OCI-LY1 (cell line): ENCODE measurements around the gene UNC119B.

Source experiments
- EZH2 ChIP-seq: fragments of 200-600 bp; sonication (generic), shearing (Covaris generic); IDR thresholded peaks from 2 replicates; pipeline ENCODE4 v1.8.0; 2017; ENCODE audit warnings: borderline replicate concordance, mixed run types, mild to moderate bottlenecking, antibody characterized with exemption, low read length, moderate library complexity, mixed read lengths
- TF ChIP-seq, protein P1 (sequence below): fragments of 200-600 bp; sonication (generic), shearing (Covaris generic); IDR thresholded peaks from 2 replicates; pipeline ENCODE4 v1.5.1; 2017; ENCODE audit warnings: mild to moderate bottlenecking, antibody characterized with exemption, low read length, moderate library complexity, mixed read lengths

DNA sequence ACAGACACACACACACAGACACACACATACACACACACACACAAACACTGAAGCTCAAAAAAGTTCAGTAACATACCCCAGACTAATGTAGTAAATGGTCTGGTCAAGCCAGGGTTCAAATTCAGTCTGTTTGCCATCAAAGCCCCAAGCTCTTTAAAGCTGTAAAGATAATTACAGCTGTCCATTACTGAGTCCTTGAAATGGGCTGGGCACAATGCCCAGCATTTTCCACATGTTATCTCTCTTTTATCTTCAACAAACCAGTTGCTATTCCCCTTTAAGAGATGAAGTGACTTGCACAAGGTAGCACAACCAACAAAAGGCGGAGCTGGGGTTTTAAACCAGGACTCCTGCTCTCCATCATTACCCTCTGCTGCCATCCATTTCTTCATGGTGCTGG is 7.6 kb upstream of the UNC119B start:
- TF ChIP-seq, protein P1, sequence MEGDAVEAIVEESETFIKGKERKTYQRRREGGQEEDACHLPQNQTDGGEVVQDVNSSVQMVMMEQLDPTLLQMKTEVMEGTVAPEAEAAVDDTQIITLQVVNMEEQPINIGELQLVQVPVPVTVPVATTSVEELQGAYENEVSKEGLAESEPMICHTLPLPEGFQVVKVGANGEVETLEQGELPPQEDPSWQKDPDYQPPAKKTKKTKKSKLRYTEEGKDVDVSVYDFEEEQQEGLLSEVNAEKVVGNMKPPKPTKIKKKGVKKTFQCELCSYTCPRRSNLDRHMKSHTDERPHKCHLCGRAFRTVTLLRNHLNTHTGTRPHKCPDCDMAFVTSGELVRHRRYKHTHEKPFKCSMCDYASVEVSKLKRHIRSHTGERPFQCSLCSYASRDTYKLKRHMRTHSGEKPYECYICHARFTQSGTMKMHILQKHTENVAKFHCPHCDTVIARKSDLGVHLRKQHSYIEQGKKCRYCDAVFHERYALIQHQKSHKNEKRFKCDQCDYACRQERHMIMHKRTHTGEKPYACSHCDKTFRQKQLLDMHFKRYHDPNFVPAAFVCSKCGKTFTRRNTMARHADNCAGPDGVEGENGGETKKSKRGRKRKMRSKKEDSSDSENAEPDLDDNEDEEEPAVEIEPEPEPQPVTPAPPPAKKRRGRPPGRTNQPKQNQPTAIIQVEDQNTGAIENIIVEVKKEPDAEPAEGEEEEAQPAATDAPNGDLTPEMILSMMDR, result no peak
- no peak for TF ChIP-seq EZH2
